GM12864 (cell line): ENCODE measurements around the gene NRSN1.
"Not testable (repeated sequence)": the region's sequence is repeated elsewhere in the genome, so short reads cannot be mapped to it uniquely, and the experiment has no call there.

Experiments
- DNase-seq: peaks from one replicate; pipeline ENCODE4 v3.0.0-alpha.2; 2011; ENCODE audit warnings: low read depth
- H3K4me3 ChIP-seq: 2 replicates; pipeline ENCODE4 v1.5.1; 2011; ENCODE audit warnings: mild to moderate bottlenecking, low read depth, low read length, control low read depth
- CTCF ChIP-seq: IDR thresholded peaks from 2 replicates; pipeline ENCODE4 v1.5.1; 2011; ENCODE audit warnings: low read depth, mild to moderate bottlenecking, moderate library complexity, low read length, control low read depth, inconsistent platforms; ENCODE audit errors: missing control alignments

The NRSN1 gene

GRCh38 chr6:24139080-24139479 is 13.1 kb downstream of the NRSN1 start:
- no peak for DNase-seq
- no peak for TF ChIP-seq CTCF
- no peak overlapping the region for H3K4me3 ChIP-seq

- DNase-seq: no peak
- H3K4me3 ChIP-seq: no peak overlapping the region
- no peak for TF ChIP-seq CTCF
Observed at GRCh38 chr6:24139639-24140038, 13.6 kb downstream of the NRSN1 start.

GRCh38 chr6:24140591-24140990 is 14.6 kb downstream of the NRSN1 start:
- DNase-seq: no peak
- no peak for TF ChIP-seq CTCF
- no peak overlapping the region for H3K4me3 ChIP-seq

- H3K4me3 ChIP-seq, DNase-seq: not testable (repeated sequence)
Observed at GRCh38 chr6:24142733-24143132, 16.7 kb downstream of the NRSN1 start.

- no peak for TF ChIP-seq CTCF
- no peak for DNase-seq
- no peak overlapping the region for H3K4me3 ChIP-seq
Observed at GRCh38 chr6:24145690-24146131, 19.7 kb downstream of the NRSN1 start.

- DNase-seq: no peak
- no peak overlapping the region for H3K4me3 ChIP-seq
- no peak for TF ChIP-seq CTCF
Observed at GRCh38 chr6:24146871-24147270, 20.9 kb downstream of the NRSN1 start.

- no peak for TF ChIP-seq CTCF
- no peak overlapping the region for H3K4me3 ChIP-seq
- no peak for DNase-seq
Observed at GRCh38 chr6:24147511-24148153, 21.6 kb downstream of the NRSN1 start.
